MM.1S (cell line): ENCODE measurements around the gene RNF149.

Source experiments
- EZH2 ChIP-seq: fragments of 300-600 bp; sonication (generic); optimal IDR thresholded peaks from 2 replicates; pipeline ENCODE3; 2017; ENCODE audit warnings: low read depth, mild to moderate bottlenecking, antibody characterized with exemption, low read length, mixed read lengths
- TF ChIP-seq, protein P1 (sequence below): fragments of 300-600 bp; sonication (generic); IDR thresholded peaks from 2 replicates; pipeline ENCODE4 v1.5.1; 2016; ENCODE audit warnings: antibody characterized with exemption, low read length, mixed read lengths

DNA sequence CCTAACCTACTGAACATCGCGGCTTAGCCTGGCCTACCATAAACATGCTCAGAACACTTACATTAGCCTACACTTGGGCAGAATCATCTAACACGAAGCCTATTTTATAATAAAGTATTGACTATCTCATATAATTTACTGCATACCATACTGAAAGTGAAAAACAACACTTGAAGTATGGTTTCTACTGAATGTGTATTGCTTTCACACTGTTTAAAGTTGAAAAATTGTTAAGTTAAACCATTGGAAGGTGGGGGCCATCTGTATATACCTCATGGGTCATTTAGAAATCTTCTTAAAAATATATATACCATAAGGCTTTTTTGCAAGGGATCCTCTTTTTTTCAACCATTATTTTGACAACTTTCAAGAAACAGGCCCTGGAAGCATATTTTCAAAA, 16.5 kb downstream of the RNF149 start:
- TF ChIP-seq, protein P1, sequence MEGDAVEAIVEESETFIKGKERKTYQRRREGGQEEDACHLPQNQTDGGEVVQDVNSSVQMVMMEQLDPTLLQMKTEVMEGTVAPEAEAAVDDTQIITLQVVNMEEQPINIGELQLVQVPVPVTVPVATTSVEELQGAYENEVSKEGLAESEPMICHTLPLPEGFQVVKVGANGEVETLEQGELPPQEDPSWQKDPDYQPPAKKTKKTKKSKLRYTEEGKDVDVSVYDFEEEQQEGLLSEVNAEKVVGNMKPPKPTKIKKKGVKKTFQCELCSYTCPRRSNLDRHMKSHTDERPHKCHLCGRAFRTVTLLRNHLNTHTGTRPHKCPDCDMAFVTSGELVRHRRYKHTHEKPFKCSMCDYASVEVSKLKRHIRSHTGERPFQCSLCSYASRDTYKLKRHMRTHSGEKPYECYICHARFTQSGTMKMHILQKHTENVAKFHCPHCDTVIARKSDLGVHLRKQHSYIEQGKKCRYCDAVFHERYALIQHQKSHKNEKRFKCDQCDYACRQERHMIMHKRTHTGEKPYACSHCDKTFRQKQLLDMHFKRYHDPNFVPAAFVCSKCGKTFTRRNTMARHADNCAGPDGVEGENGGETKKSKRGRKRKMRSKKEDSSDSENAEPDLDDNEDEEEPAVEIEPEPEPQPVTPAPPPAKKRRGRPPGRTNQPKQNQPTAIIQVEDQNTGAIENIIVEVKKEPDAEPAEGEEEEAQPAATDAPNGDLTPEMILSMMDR = no peak
- no peak for TF ChIP-seq EZH2
